Measurements from ENCODE around the gene PPP2R5B.

DNA sequence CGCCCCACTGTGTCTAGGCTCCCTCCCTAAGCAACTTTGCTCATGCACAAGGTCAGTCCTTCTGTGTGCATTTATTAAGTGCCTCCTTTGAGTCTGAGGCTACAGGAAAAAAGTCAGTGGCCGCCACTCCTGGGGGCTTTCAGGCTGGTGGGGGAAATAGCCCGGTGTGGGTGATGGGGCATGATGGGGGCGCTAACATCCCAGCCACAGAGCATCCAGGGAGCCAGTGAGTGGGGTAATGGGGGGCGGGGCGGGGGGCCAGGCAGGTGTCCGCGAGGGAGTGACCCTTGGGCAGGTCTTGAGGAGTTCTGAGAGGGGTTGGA, 36.1 kb upstream of the PPP2R5B start:
- TF ChIP-seq, protein P1, sequence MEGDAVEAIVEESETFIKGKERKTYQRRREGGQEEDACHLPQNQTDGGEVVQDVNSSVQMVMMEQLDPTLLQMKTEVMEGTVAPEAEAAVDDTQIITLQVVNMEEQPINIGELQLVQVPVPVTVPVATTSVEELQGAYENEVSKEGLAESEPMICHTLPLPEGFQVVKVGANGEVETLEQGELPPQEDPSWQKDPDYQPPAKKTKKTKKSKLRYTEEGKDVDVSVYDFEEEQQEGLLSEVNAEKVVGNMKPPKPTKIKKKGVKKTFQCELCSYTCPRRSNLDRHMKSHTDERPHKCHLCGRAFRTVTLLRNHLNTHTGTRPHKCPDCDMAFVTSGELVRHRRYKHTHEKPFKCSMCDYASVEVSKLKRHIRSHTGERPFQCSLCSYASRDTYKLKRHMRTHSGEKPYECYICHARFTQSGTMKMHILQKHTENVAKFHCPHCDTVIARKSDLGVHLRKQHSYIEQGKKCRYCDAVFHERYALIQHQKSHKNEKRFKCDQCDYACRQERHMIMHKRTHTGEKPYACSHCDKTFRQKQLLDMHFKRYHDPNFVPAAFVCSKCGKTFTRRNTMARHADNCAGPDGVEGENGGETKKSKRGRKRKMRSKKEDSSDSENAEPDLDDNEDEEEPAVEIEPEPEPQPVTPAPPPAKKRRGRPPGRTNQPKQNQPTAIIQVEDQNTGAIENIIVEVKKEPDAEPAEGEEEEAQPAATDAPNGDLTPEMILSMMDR (IDR thresholded peaks at IDR 0.05), result no peak
- TF ChIP-seq EZH2phosphoT487 (IDR thresholded peaks at IDR 0.05) (no peak), EZH2 (IDR thresholded peaks at IDR 0.05) (no peak)
